Hematopoietic multipotent progenitor cell treated with erythropoietin and hydrocortisone succinate and interleukin-3 and kit ligand, for 17 days (in vitro differentiated cells): ENCODE data around the gene NRGN.

Experiments
- DNase-seq: peaks from one replicate; pipeline ENCODE4 v3.0.0-alpha.2; 2015; ENCODE audit warnings: low spot score

NRGN gene

GRCh38 chr11:124739479-124740276 lies at the start of gene NRGN:
NRGN (plus strand) TSS chr11:124739942; CDS start chr11:124740085, 143 bp downstream.
- peak; percentile 43 for DNase-seq

- DNase-seq, result no peak
Measured at GRCh38 chr11:124693142-124693541, 46.6 kb upstream of the NRGN start.

GRCh38 chr11:124699547-124699946 lies 40.2 kb upstream of the NRGN start:
- DNase-seq, result no peak

- DNase-seq, result no peak
Measured at GRCh38 chr11:124700028-124700427, 39.7 kb upstream of the NRGN start.

GRCh38 chr11:124707829-124708228 lies 31.9 kb upstream of the NRGN start:
- DNase-seq, result no peak

GRCh38 chr11:124712392-124712791 lies 27.4 kb upstream of the NRGN start:
- DNase-seq, result no peak

GRCh38 chr11:124716591-124716990 lies 23.2 kb upstream of the NRGN start:
- no peak for DNase-seq

- no peak for DNase-seq
Measured at GRCh38 chr11:124717421-124717785, 22.3 kb upstream of the NRGN start.

GRCh38 chr11:124717786-124718651 lies 21.7 kb upstream of the NRGN start:
- no peak for DNase-seq

GRCh38 chr11:124718801-124719200 lies 20.9 kb upstream of the NRGN start:
- DNase-seq, result no peak

- DNase-seq, result no peak
Measured at GRCh38 chr11:124719534-124719933, 20.2 kb upstream of the NRGN start.

GRCh38 chr11:124722176-124722575 lies 17.6 kb upstream of the NRGN start:
- DNase-seq, result no peak

GRCh38 chr11:124724979-124725718 lies 14.6 kb upstream of the NRGN start:
- no peak for DNase-seq

- DNase-seq, result no peak
Measured at GRCh38 chr11:124725719-124726105, 14.0 kb upstream of the NRGN start.

GRCh38 chr11:124727474-124727873 lies 12.3 kb upstream of the NRGN start:
- DNase-seq, result no peak

- no peak for DNase-seq
Measured at GRCh38 chr11:124728134-124728533, 11.6 kb upstream of the NRGN start.

- DNase-seq, result no peak
Measured at GRCh38 chr11:124729571-124729970, 10.2 kb upstream of the NRGN start.

GRCh38 chr11:124732230-124732629 lies 7.5 kb upstream of the NRGN start:
- no peak for DNase-seq

- DNase-seq, result no peak
Measured at GRCh38 chr11:124736736-124737135, 3.0 kb upstream of the NRGN start.

GRCh38 chr11:124737638-124738305 lies 2.0 kb upstream of the NRGN start:
- DNase-seq, result no peak

GRCh38 chr11:124738713-124739478 lies 846 bp upstream of the NRGN start:
- DNase-seq, result no peak
